GM19328 (cell line): Measurements from ENCODE around the gene PRCC.

Experiments
- ATAC-seq: cut with Tn5 transposase; IDR thresholded peaks from one replicate; pipeline ENCODE4 v1.9.1; 2021; ENCODE audit warnings: mild to moderate bottlenecking, moderate library complexity; ENCODE audit not compliant: unreplicated experiment

The PRCC gene

DNA sequence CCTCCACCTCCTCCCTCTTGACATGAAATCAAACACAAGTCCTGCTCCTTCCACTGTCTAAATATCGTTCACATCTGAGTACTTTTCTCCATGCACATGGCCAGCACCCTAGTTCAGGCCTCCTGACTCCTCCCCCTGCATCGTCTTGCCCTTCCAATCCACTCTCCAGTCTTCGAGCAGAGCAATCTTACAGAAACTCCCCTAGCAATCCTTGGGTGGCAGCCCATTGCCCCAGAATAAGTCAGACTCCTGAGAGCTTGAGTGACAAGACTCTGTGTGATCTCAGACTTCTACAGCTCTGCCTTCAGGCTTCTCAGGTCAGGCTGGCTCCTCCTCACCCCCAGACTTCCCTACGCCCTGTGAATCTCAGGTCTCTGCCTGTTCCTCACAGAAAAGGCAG is 43.8 kb downstream of the PRCC start:
- ATAC-seq = no peak

DNA sequence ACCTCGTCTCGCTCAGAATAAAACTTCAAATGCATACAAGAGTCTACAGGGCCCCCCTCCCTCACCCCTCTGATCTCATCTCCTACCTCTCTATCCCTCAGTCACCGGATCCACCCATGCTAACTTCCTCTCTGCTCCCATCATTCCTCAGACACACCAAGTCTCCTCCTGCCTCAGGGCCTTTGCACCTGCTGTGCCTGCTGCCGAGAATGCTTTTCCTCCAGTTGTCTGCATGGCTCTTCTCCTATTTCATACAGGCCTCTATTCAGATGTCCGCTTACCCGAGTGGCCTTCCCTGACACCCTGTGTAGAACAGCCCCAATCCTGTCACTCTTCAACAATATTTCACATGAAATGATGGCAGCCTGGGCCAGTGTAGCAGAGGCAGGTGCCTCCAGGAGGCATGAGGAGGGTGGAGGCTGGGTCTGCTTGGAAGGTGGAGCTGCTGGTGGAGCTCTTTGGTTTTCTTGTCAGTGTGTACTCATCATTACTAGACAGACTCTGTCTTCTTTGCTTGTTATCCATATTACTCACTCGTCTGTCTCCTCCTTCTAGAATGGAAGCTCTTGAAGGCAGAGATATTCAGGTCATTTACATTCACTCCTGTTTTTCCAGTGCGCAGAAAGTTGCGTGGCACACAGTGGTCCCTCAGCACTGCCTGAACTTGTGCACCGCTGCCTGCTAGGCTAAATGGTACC is 45.1 kb downstream of the PRCC start:
- ATAC-seq = no peak

GRCh38 chr1:156813298-156813697 is 46.0 kb downstream of the PRCC start:
- no peak for ATAC-seq

GRCh38 chr1:156813750-156814570 is 46.6 kb downstream of the PRCC start:
- ATAC-seq = no peak

DNA sequence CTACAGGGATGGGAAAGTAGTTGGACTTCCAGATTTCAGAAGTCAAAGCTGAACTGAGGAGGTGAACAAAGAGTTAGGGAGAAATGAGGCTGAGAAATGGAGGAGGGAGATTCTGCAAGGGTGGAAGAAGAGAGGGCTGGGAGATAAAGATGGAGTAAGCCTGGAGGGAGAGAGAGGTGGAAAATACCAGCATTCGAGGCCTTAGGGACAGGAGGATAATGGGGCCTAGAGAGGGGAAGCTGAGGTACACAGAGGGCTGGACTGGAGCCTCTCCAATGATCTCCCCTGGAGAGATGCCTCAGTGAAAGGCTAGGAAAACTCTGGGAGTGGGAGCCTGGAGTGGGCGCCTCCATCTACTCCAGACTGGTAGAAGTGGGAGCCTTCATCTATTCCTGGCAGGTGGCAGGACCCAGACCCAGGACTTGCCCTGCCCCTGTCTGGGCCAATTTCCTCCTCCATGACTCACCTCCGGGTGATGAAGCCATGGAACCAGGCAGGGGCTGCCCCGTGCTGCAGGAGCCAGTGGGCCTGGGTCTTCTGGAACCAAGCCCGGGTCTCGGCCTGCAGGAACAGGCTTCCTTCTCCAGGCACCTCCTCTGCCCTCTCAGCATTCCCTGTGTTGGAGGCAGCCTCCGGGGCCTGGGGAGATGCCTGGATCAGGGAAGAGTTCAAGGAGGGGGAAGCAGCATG is 47.4 kb downstream of the PRCC start:
- no peak for ATAC-seq

DNA sequence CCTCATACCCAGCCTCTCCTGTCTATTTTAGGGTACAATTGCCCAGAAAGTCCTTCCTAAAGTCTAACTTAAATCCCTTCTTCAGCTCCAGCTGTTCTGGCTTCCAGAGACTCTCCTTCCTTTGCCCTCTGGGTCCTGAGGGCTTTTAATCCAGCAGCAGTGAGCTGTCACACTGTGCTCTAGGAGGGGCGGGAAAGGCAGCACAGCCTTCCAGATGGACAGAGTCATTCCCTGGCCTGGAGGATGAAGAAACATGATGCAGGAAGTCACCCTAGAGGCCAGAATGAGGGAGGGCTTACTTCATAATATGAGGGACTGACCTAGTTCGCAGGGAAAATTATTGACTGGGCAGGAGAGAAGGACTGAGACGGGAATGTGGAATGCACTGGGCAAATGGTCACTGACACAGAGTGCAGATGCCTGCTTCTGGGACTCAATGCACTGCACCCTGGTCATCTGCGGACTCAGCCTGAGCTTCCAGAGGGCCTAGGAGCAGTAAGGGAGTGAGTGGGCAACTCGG is 48.0 kb downstream of the PRCC start:
- ATAC-seq = no peak

GRCh38 chr1:156815961-156816422 is 48.7 kb downstream of the PRCC start:
- no peak for ATAC-seq

DNA sequence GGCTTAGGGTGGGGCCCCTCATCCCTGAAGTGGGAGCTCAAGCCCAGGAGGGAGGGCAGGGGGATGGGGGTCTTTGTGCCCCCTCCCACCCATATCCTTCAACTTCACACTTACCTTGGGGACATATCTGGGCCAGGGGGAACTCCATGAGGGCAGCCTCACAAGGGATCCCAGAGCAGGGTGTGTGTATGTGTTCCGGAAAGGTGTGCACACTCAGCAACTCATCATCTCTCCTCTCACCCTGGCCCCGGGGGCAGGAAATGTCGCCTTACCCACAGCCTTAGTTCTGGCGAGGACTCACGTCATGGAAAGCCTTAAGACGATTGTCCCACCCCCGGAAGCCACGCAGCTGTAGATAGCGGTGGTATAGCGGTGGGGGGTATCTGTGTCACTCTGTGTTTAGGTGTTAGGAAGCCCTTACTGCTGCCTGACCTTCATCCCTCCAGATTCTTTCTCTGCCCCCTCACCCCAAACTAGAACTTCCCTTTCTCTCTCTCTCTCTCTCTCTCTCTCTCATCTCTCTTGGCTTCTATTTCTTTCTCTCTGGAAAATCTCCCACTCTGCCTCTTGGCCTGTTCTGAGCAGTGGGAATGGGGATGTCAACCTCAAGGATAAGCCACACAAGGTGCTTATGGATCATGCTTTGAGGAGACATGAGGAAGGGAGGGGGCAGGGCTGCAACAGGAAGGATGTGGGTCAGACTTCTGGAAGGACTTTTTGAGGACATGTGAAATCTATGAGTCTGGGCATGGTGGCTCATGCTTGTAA is 49.4 kb downstream of the PRCC start, which contains the start of gene SH2D2A:
SH2D2A (minus strand) TSS at position 288 of the 768 bp plus-strand sequence; CDS start at position 148, 140 bp downstream.
- no peak for ATAC-seq

DNA sequence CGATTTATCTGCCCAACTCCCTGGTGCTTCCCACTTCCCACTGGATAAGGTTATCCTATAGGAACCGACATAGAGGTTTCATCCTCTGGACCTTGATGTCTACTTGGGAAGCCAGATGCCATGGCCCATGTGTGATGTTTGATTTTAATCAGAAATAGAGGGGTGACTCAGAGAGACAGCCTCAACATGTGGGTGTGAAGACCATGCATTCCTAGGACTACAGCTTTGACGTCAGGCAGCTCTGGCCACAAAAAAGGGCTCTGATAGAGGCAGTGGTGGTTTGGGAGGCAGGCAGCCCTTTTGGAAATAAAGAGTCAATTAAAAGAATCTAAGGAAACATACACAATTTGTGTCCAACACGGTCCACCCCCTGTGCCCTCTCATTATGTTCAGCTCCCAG is 54.5 kb downstream of the PRCC start:
- ATAC-seq = no peak

GRCh38 chr1:156822680-156823079 is 55.3 kb downstream of the PRCC start:
- no peak for ATAC-seq

DNA sequence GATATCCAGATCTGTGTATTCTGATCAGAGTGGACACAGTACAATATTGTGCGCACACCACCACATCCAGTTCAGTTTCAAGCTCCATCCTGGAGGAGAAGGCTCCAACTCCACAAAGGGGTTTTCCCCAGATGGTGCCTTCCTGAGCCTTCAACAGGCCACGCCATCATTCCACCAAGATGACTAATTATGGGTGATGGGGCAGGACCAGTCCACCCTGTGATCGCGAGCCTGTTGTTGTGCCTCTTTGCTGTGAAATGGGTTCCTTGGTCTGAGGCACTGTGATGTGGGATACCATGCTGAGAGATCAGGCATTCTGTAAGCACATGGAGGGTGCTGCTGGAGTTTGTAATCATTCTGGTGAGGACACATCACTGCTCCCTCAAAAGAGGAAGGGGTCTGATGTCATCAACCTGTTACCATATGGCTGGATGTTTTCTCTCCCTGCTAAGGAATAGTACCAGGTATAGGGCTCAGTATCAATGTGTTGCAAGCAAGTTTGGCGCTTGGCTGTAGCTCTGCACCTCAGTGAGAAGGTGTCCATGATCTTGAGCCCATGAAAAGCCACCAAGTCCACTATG is 56.0 kb downstream of the PRCC start:
- ATAC-seq = no peak

DNA sequence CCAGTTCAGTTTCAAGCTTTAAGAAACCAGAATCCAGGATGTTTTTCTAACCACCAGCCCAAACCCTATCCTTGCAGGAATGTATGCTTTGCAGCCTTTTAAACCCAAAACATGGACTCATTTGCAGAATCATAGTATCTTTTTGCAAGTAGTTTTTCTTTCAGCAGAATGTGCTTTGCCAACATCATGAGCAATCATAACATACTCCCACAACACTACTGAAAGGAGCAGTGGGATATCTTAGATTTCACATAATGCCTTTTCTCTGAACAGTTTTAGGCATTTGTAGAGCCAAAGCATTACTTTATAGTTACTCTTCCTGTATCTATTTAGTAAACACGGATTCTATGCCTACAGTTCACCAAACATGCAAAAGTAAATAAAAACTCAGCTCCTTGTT is 59.3 kb downstream of the PRCC start:
- no peak for ATAC-seq

DNA sequence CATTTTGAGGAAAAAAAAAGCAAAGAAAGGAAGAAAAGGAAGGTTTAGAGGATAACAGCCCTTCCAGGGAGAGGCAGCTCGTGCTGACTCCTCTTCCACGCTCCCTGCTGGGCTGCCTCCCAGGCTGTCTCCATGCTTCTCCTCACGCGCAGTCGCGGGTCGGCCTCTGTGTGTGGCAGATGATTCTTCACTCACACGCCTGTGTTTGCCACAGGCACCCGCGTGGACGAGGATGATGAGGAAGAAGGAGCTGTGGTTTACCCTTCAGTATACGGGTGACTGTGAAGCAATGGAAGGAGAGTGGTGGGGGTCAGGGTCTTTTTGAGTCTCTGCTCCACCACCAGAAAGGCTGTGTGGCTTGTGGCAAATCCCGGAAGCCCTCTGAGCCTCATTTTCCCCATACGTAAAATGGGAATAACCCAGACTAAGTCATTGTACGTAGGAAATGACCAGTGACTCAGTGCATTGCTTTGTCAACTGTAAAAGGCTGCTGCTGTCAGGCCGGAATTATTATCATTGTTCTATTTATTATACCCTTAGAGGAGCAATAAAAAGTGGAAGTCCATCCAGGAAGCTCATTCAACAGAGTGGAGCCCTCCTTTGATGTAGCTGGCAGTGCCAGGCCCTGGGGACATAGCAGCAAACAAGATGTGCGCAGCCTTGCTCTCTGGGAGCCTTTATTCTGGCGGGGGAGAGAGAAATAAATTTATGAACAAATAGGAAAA is 61.2 kb downstream of the PRCC start:
- no peak for ATAC-seq

DNA sequence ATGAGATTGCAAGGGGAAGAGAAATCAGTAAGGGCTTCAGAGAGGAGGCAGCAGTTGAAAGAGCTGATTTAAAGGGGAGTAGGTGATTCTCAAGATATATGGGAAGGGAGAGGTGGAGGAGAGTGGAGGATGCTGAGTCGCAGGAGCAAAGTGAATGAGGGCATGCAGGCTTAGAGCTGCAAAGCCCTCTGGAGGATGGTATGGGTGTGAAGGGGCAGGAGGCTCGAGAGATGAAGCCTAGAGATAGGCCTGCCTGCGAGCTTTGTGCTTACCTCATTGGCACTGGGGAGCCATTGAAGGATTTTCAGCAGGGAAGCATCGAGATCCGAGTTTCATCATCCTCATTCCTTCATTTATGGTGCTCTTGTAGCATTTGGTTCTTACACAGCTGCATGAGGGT is 65.1 kb downstream of the PRCC start:
- ATAC-seq = no peak

DNA sequence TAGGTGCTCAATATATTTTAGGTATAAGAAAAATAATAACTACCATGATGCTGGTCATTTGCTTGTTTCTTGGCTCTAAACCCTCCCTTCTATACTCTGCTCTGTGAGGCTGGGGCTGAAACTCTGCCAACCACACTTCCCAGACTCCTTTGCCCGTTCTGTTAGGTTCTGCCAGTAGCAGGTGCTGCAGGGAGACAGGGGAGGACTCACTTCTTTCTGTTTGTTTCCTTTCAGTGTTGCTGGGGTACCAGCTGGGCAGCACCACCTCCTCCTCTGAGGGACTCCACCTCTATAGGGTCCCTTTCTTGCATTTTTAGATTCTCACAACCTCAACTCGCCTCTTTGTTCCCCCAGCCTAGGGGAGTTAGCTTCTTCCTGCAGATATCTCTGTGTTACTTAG is 66.3 kb downstream of the PRCC start:
- no peak for ATAC-seq

DNA sequence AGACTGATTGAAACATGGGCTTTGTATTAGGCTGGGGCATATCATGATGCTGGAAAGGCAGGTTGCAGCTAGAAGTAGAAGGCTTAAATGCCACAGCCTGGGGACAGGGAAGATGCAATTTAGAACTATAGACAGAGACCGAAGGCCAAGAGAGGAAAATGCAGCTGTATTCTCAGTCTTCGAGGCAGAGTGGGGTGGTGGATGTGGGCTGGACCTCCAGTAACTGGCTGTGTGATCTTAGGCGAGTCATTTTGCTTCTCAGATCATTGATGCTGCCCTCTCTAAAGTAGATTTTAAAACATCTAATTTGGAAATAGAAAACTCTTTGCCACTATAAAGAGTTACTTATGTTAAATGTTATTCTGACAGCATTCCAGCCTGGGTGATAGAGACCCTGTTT is 67.0 kb downstream of the PRCC start:
- no peak for ATAC-seq

GRCh38 chr1:156836041-156836654 is 68.8 kb downstream of the PRCC start:
- ATAC-seq = no peak

- ATAC-seq = no peak
These were observed 69.6 kb downstream of the PRCC start for GRCh38 chr1:156836892-156837291.

- no peak for ATAC-seq
These were observed 71.6 kb downstream of the PRCC start for GRCh38 chr1:156838972-156839371.
